Stimulated activated naive CD4-positive, alpha-beta T cell (primary cell): ENCODE measurements around the gene CAMSAP2.

Experiments
- DNase-seq, 6 experiments: peaks; one replicate each; lab custom pipeline; 2025; lab: John Stamatoyannopoulos, UW

Gene CAMSAP2

DNA sequence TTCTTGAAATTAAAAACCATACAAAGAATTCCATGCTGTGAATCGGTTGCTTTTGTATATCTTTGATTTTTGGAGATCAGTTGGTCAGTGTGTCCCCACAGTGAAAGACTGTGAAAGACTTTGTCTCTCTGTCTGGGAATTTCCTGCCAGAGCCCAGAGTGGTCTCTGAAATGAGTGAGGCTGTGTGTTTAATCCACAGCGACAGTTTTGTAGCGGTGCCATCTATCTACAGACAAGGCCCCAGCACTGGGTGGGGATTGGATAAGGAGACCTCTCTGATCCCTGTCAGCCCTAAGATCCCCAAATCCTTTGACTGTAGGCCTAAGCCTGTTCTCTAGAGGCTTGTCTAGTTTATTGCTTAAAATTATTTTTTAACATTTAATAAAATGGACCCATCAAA is 144.4 kb downstream of the CAMSAP2 start:
- DNase-seq: no peak

DNA sequence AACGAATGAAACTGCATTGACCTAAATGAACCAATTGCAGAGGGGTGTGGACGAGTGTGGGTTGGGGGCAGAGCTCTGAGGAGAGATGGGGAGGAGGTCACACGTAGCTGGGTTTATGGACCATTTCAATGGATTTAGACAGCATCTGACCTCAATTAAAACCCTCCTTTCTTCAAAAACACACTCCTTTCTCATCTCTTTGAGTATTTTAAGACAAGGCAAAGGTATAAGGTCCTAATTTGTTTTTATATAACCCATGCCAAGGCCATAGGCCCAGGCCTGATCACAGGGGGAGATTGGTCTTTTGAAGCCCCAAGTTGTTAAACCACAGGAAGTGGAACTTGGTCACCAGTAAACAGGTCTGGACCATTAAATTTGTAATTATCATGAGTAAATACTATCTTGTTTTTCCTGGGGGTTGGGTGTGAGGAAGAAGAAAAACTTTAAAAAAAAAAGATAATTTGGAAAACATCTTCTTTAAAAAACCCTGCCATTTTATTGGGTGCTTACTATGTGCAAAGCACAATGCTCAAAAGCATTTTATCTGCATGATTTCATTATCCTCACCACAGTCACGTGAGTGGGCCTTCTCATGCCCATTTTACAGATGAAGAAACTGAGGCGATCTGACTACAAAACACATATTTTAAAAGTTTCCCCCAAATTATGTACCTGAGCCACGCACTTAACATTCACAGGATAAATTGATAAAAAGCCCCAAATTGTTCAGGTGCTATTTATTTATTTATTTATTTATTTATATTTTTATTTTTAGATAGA is 147.1 kb downstream of the CAMSAP2 start:
- DNase-seq: no peak

DNA sequence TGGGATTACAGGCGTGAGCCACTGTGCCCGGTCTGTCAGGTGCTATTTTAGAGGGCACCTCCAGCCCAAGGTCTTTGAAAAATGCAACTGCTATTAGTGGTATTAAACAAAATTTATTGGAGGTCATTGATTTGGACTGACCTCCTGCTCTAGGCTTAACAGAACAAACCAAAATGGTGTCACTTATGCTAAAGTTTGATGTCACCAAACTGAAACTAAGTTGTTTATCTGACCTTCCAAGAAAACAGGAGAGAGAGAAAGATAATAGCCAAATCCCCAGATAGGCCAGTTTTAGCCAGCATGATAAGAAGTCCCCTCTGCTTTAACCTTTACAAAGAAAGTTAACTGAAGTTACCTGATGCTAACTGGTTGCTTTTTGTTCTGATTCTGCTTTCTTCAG is 147.9 kb downstream of the CAMSAP2 start:
- DNase-seq: no peak

DNA sequence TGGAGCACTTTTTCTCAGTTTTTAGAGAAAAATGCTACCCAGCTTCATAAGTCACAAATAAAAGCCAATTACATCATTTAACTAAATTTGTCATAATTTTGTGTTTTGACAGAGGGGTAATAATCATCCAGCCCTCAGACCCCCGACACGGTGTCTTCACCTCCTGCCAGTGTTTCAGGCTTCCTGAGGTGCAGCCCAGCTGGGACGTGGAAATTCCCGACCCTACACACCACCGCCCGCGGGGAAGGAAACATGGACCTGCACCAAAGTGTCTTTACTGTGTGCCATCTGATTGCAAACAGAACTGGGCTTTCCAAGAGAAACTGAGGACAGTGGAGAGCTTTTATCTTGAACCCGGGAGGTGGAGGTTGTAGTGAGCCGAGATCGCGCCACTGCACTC is 148.3 kb downstream of the CAMSAP2 start:
- no peak for DNase-seq

DNA sequence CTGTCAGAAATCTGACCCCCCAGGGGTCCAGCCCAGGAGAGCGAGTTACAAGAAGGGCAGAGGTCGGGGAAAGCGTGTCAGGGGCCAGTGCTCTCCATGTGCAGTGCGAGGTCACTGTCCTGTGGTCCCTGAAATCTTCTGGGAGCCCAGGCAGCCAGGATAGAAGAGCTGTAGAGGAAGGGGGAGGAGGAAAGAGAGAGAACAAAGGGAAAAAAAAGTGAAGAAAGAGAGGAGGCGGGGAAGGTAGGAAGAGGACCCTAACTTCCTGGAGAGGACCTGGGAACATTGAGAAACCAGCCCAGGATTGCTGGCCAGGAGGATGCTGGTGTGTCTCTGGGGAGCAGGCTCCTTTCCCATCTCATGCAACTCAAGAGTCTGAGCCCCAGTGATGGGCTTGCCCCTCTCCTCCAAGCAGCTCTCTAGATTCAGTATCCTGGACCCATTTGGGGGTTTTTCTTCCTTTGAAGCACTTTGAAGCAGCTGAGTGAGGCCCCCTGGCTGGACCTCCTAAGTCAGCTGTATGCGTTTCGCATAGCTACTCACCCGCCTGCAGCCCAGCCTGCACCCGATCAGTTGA is 149.2 kb downstream of the CAMSAP2 start:
- no peak for DNase-seq

DNA sequence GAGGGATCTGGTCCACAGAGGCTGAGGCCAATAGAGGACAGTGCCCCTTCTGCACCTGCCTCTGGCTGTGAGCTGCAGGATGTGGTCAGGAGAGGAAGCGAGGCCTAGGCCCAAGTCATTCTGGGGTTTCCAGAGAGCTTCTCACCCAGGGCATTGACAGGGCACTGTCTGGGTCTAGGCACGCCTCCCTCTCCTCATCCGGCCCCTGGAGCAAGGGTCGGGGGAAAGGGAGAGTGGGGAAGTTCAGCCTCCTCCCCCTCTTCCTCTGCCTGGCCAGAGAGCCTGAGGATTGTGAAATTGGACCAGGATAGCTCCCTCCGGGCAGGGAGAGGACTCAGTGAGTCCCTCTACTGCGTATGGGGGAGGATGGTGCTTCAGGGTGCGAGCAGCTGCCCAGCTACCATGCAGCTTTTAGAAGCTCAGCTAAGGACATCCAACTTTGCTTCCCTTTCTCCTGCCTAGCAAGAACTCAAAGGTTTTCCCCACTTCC is 149.7 kb downstream of the CAMSAP2 start:
- DNase-seq: peak in 4 of 6 experiments; percentile 16 to 45 (median 24)

DNA sequence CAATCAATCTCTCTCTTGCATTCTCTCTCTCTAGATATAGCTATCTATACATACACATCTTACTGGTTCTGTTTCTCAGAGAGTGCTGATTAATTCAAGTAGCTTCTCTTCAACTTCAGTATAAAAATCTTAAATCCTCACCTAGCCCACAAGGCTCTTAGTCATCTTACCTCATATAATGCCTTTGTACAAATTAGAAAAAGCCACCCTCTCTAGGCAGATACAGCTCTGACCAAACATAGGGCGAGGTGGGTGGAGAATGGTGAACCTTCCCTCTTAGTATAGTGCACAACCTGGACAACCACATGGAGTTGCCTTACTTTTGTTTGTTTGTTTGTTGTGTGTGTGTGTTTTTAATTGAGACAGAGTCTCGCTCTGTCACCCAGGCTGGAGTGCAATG is 150.9 kb downstream of the CAMSAP2 start:
- DNase-seq: no peak

DNA sequence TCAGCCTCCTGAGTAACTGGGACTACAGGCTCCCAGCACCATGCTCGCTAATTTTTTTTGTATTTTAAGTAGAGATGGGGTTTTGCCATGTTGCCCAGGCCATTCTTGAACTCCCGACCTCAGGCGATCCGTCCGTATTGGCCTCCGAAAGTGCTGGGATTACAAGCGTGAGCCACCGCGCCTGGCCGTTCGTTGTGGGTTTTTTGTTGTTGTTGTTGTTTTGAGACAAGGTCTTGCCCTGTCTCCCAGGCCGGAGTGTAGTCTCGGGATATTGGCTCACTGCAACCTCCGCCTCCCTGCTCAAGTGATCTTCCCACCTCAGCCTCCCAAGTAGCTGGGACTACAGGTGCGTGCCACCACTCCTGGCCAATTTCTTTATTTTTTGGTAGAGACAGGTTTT is 151.3 kb downstream of the CAMSAP2 start:
- no peak for DNase-seq

DNA sequence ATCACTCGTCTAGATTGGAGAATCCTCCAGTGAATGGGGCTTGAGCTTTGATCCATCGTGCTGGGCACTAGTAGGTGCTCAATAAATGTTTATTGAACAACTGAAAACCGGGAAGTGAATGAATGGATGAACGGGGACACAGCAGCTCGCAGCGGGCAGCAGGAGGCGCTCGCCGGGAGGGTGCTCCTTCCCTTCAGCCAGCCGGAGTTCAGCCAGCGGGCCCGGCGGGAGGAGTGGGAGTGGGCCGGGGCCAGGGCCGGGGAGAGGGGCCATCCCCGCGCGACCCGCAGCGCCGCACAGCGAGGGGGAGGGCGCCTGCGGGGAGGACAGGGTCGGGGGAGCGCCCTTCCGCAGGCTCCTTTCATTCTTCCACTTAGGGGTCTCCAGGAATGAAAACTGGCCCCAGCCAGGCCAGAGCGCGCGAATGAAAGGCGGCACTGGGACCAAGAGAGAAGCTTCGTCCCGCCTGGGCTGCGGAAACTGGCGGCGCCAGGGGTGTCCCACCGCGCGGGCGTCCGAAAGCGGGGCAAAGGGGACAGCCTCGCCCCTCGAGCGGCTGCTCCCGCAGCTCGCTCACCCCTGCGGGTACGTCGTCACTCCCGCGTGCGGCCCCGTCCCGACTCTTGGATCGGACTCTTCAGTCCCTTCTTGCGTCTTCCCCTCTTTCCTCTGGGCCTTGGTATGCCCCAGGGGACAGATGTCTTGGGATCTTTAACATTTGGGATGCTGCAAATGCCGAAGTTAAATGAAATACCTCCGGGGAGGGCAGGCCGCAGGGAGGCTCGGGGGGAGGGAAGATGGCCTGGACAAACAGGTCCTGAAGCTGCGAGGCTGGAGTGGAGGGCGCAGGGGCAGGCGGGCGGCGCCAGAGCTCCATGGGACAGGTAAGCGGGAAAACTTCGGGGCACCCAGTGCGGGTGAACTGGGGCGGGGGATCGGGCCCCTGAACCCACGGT is 152.4 kb downstream of the CAMSAP2 start:
- DNase-seq: peak in 1 of 6 experiments; percentile 13

DNA sequence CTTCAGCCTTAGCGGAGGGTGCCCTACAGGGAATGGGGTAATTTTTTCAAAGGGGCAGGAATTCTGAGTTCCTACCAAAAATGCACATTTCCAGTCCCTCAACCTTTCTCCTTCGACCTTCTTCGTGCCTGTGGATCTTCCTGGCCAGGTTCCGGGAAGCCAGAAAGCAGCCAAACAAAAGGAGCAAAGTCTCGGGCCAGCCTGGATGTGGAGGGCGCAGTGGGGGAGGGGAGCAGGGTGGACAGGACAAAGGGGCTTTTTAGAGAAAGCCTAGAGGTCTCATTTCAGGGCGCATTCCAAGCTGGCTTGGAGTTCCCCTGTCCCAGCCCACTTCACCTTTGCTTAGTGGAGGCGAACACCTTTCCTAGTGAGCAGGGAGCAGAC is 153.1 kb downstream of the CAMSAP2 start:
- no peak for DNase-seq

DNA sequence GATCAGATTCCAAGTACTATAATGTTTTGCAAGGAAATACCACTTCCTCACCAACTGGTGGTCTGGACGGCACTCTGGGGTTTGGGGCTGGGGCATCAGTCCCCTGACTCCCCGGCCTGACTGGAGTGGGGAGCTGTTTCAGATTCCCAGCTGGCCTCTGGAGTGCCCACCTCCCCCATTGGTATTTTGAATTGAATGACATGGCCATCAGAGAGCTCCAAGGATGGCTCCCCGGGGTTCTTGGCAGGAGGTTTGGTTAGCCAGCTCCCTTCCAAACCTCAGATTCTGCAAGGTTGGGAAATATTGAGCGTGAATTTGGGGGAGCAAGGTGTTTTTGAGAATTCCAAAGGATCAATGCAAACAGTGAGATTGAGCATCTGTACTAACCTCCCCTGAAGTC is 153.9 kb downstream of the CAMSAP2 start:
- no peak for DNase-seq

DNA sequence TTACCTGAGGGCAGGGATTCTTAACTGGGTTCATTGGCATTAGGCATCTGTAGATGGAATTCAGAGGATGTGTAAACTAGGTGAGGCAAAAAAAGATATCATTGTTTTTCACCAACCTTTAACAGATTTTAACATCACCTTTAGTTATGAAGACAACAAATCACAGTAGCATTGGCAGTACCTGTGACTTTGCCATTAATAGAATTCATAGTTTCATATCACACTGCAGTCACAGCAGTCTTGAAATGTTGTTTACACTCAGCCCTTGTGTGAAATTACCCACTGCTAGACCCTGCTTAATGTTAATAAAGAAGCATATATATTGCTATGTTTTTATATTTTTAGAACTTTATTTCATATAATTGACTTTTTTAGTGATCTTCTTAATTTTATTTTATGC is 154.3 kb downstream of the CAMSAP2 start:
- no peak for DNase-seq

DNA sequence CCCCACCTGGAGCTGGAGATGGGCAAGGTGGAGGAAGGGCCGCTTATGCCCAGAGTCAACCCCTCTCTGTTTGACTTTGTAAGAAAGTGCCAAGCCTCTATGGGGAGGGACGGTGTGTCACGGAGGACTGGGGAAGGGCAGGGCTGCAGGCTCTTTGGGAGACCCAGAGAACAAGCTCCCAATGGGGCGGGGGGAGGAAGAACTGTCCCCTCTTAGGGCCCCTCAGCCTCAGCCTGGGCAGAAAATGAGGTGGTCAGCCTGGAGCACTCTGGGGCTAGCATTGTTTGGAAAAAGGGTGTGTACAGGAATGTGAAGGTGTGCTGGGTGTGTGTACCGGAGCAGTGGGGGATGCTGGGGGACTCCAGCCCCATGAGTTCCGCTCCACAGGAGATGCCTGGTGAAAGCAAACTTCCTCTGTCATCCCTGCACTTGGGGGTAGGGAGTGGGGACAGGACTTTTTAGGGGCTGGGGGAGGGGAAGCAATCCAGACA is 154.8 kb downstream of the CAMSAP2 start:
- no peak for DNase-seq

DNA sequence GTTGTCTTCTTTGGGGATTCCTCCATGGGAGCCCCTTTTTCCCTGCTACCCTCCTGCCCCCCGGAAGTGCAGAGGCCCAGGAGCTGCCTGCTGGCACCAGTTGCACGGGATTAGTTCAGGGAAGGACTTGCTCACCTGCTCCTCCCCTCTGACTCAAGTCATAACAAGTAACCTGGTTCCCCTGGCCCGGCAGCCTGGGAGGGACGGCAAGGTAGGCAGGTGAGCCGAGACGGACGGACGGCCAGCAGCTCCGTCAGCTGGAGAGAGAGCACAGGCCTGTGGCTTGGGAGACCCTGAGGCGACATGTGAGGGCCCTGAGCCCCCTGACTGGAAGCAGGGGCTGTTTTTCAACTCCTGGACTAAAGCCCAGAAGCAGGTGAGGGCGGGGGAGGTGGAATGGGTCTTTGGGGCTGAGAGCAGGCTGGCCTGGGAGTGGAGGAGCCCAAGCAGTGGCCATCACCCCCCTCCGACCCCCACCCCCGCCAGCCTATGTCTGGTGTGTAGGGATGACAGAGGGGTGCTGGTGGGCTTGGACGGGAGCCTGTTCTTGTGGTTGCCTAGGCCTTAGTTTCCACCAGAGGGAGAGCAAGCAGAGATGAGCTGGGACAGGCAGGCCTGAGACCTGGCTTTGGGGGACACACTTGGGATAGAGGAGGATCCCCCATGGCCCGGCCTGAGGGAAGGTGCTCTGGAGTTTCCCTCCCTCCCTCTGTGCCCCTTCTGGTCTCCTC is 156.2 kb downstream of the CAMSAP2 start, which contains the start of gene INAVA:
Gene INAVA (plus strand): TSS at position 189 of the 731 bp plus-strand sequence. CDS start 3,501 bp downstream, outside the sequence.
- no peak for DNase-seq

DNA sequence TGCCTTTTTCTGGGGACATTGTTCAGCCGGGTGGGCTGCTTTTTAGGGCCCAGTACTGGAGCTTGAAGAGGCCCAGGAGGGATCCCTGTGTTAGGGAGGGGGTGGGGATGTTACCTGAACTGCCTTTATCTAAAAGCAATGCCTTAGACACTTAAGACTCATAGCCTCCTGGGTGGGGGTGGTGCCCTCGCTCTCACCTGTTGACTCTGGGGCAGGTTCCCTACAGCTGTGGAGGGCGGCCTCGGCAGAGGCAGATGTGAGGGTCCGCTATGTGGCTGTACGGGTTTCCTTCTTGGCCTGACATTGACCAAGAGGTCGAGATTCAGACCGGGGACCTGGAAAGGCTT is 156.7 kb downstream of the CAMSAP2 start:
- DNase-seq: no peak

DNA sequence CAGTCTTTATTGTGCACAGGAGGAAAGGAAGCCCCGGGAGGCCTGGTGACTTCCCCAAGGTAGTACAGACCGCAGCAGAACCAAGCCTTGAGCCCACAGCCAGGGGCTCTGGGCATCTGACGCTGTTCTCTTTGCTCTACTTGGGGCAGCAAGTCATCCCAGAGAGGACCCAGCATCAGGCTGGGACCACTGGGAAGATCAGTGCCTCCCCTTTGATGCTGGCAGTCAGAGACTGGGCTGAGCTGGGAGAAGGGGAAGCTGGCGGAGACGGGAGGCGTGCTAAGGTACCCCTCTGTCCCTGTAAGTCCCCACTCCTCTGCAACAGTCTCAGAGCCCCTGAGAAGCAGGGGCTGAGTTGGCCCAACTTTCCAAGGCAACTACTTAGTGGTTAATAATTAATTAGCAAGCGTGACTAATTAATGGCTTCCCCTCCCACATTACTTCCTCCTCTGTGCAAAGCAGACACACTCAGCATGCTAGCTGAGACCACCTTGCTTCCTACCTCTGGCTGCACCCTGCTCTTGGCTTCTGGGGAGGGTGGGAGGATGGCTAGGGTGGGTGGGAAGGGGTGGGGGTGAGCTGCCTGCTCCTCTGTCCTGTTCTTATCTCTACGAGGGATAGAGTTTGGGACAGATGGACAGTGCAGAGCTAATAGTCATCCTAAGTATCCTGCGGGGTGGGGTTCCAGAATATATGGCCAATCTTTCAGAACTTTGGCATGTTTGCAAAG is 157.3 kb downstream of the CAMSAP2 start:
- no peak for DNase-seq

DNA sequence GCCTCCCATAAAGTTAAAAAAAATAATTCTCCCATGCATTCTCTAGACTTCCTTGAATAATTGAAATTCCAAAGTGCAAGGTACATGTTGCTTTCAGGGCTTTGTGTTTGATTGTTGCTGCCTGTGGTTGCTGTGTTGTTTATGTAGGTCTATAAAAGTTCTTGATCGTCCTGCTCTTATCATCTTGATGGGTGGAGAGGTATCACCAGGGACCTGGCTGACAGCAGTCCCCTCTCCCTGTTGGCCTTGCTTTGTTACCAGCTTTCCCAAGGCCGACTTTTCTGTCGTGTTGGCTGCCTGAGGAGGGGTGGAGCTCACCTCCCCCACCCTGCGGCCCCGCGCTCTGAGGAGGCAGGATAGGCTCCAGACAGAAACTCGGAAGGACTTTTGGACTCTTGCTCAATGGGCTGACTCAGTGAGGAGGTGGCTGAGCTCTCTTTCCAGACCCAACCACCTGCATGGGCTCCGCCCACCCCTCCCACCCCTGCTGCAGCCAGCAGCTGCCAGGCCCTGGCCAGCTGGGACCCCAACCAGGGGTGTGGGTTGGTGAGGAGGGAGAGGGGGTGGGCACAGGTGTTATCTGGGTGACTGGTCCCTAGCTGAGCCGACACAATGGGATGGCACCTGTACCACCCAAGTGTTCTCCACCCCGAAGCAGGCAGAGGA is 158.0 kb downstream of the CAMSAP2 start:
- DNase-seq: no peak

DNA sequence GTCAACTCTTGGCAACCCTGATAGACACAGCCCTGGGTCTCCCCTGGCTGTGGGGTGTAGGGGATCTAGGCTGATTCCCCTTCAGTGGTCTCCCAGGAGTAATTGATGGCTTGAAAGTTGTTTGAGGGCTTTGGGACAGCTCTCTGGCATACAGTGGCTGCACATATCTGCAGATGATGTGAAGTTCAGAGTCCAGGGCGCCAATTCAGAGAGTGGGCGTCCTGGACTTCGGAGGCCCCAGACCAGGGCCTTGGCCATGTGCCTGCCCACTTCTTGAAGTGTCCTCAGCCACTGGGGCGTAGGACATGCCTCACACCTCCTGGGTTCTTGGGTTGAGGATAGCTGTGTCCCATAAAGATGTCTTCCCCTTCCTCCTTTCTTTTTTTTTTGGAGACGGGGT is 158.6 kb downstream of the CAMSAP2 start:
- DNase-seq: no peak

DNA sequence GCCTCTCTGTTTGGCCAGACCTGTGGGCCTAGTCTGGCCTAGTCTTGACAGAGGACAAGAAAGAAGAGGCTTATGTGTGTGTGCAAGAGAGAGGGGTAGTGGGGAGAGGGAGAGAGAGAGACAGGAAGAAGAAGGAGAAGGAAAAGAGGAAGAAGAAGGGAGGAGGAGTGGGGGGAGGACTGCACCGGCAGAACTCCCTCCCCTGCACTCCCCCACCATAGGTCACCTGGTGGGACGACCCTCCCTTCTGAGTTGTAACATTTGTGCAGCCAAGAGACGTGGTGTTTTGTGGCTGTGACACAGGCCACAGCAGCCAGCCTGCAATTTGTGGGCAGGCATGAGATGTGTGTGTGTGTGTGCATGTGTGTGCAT is 160.3 kb downstream of the CAMSAP2 start:
- no peak for DNase-seq

DNA sequence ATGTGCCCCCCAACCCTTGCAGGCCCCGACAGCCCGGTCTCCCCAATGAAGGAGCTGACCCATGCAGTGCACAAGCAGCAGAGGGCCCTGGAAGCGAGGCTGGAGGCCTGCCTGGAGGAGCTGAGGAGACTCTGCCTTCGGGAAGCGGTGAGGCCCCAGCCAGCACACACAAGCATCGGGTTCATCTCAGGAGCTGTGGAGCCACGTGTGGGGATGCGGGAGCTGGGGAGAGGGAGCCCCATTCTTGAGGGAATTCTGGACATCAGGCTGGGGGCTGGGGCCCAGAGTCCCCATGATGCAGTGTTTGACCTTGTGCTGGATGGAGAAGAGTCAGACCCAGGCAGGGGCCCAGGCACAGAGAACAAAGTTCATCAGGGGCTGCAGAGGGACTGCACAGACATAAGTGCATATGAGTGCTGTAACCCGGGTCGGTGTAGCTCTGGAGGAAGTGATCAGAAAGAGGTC is 160.8 kb downstream of the CAMSAP2 start:
- no peak for DNase-seq
